Effector memory CD4-positive, alpha-beta T cell (primary cell): ENCODE measurements around the gene TRIM4.
"Not testable (repeated sequence)": the region's sequence is repeated elsewhere in the genome, so short reads cannot be mapped to it uniquely, and the experiment has no call there.

Experiments used
- DNase-seq, 3 donors: peaks; one replicate each; pipeline ENCODE4 v3.0.0-alpha.2; 2020
- H3K27ac ChIP-seq: 2 replicates; pipeline ENCODE4 v1.7.0; 2013; ENCODE audit warnings: mild to moderate bottlenecking, low read length, moderate library complexity; ENCODE audit not compliant: insufficient read depth, poor library complexity, severe bottlenecking
- H3K27me3 ChIP-seq: replicated peaks from 2 replicates; pipeline ENCODE4 v1.7.0; 2013; ENCODE audit warnings: mild to moderate bottlenecking, low read length; ENCODE audit not compliant: insufficient read depth, control insufficient read depth, poor library complexity, severe bottlenecking
- H3K36me3 ChIP-seq: 2 replicates; pipeline ENCODE4 v1.7.0; 2013; ENCODE audit warnings: mild to moderate bottlenecking, low read length, moderate library complexity; ENCODE audit not compliant: control insufficient read depth, insufficient read depth
- H3K4me1 ChIP-seq: 2 replicates; pipeline ENCODE4 v1.7.0; 2013; ENCODE audit warnings: low read length, mild to moderate bottlenecking; ENCODE audit not compliant: control insufficient read depth, insufficient read depth, poor library complexity, severe bottlenecking
- H3K4me3 ChIP-seq: 2 replicates; pipeline ENCODE4 v1.7.0; 2013; ENCODE audit warnings: low read length, low read depth, mild to moderate bottlenecking; ENCODE audit not compliant: insufficient read depth, poor library complexity, severe bottlenecking
- H3K9me3 ChIP-seq: 2 replicates; pipeline ENCODE4 v1.7.0; 2013; ENCODE audit warnings: mild to moderate bottlenecking, low read length, moderate library complexity; ENCODE audit not compliant: control insufficient read depth
- total RNA-seq, 3 donors: gene quantifications; one replicate each; lab custom pipeline; 2026; lab: John Stamatoyannopoulos, UW

Gene TRIM4, protein sequence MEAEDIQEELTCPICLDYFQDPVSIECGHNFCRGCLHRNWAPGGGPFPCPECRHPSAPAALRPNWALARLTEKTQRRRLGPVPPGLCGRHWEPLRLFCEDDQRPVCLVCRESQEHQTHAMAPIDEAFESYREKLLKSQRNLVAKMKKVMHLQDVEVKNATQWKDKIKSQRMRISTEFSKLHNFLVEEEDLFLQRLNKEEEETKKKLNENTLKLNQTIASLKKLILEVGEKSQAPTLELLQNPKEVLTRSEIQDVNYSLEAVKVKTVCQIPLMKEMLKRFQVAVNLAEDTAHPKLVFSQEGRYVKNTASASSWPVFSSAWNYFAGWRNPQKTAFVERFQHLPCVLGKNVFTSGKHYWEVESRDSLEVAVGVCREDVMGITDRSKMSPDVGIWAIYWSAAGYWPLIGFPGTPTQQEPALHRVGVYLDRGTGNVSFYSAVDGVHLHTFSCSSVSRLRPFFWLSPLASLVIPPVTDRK
- 33.5 to 45.3 (median 38.5) reads per million in 3 donors for total RNA-seq

DNA sequence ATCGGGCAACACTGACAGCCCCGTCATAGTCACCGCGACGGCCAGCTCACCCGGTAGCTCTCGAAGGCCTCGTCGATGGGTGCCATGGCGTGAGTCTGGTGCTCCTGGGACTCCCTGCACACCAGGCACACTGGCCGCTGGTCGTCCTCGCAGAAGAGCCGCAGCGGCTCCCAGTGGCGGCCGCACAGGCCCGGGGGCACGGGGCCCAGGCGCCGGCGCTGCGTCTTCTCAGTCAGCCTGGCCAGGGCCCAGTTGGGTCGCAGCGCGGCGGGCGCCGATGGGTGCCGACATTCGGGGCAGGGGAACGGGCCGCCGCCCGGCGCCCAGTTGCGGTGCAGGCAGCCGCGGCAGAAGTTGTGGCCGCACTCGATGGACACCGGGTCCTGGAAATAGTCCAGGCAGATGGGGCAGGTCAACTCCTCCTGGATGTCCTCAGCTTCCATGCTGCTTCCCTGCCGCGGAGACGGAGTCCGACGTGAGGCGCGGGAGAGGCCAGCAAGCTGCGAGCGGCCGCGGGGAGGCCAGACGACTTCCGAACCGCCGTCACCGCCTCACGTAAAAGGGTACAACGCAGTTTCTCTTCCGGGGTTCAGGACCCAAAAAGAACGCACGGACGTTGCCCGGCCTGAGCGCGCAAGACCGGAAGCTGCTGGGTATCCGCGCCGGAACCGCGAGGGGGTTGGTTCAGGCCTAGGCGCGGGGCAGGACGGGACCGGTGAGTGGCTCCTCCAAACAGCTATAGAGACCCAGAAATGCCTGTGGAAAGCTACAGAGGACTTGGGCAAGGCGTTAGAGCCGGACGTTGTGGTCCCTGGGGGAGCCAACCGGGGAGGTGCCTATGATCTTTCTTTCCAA lies at the start of gene TRIM4:
TRIM4 (minus strand) TSS at position 572 of the 855 bp plus-strand sequence; CDS start at position 443, 129 bp downstream.
- Histone ChIP-seq H3K9me3 (no peaks in the 10 kb centered on the region), H3K4me1 (peaks cover 18% of the 10 kb centered on the region), H3K27ac (peak within 1 kb of the TSS; percentile 91), H3K36me3 (peaks cover 10% of the 10 kb centered on the region), H3K27me3 (no peaks in the 10 kb centered on the region), H3K4me3 (peak within 1 kb of the TSS; percentile 82)
- DNase-seq, result peak; percentile 80 to 82 (median 81)

DNA sequence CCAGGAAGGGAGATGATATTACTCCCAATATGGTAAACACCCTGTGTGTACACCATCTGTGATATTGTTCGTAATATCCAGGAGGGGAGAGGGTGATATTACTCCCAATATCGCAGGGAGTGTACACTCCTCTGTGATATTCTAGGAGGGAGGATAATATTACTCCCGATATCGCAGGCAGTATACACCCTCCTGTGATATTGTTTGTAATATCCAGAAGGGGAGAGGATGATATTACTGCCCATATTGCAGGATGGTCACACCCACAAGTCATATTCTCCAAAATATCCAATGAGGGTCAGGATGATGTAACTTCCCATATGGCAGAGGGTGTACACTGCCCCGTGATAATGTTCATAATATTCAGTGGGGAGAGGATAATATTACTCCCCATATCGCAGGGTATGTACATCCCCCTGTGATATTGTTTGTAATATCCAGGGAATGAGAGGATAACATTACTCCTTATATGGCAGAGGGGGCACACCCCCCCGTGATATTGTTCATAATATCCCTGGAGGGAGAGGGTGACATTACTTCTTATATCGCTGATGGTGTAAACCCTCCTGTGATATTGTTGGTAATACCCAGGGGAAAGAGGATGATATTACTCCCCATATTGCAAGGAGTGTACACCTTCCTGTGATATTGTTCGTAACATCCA lies 39.4 kb upstream of the TRIM4 start:
- Histone ChIP-seq H3K4me3 (no peak overlapping the region), H3K36me3 (no peaks in the 10 kb centered on the region), H3K4me1 (no peaks in the 10 kb centered on the region), H3K27ac (no peak overlapping the region), H3K27me3 (no peaks in the 10 kb centered on the region), H3K9me3 (no peaks in the 10 kb centered on the region)
- DNase-seq, result no peak

DNA sequence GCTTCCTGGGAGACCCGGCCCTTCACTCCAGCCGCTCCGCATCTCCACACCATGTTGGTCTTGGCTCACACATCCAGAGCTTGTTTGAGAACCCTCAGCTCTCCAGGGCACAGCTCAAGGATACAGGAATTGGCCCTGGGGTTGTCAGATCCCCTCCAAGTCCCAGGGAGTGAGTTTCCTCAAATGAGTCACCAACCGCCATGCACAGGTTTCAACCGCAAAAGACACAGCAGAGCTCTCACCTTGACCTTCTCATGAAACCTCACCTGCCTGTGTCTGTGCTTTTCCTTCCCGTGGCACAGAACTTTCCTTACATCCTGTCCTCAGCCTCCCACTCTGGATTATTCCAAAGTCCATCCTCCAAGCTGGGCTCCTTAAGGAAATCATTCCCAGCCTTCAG lies 35.9 kb upstream of the TRIM4 start:
- Histone ChIP-seq H3K27me3 (no peaks in the 10 kb centered on the region), H3K4me3 (no peak overlapping the region), H3K27ac (no peak overlapping the region), H3K9me3 (no peaks in the 10 kb centered on the region), H3K4me1 (no peaks in the 10 kb centered on the region), H3K36me3 (no peaks in the 10 kb centered on the region)
- no peak for DNase-seq

DNA sequence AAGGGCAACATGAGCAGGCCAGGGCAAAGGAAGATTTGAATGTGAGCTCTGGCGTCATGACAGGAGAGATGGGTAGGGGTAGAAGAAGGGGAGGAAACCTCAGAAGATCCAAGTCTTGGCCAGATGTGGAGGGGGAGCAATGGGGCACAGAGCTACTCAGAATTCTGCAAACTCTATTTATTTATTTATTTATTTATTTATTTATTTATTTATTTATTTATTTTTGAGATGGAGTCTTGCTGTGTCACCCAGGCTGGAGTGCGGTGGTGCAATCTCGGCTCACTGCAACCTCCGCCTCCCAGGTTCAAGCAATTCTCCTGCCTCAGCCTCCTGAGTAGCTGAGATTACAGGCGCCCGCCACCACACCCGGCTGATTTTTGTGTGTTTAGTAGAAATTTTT lies 35.3 kb upstream of the TRIM4 start:
- not testable (repeated sequence) for H3K36me3 ChIP-seq, H3K4me3 ChIP-seq, H3K27me3 ChIP-seq, H3K9me3 ChIP-seq, H3K27ac ChIP-seq, DNase-seq, H3K4me1 ChIP-seq

DNA sequence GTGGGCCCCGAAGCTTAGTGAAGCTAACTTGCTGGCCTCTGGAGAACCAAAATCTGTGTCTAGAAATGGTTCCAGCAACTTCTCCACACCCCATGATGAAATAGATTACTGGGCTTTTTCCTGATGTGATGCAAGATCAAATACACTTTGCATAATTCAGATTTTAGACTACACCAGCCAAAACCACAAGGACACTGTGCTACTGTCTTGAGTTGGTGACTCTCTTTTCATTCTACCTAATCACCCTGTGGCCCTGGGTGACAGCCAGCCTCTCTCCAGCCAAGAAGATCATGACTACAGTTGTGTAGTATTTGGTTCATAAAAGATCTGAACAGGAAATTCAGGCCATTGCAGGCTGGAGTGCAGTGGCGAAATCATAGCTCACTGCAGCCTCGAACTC lies 34.3 kb upstream of the TRIM4 start:
- Histone ChIP-seq H3K27ac (no peak overlapping the region), H3K36me3 (no peaks in the 10 kb centered on the region), H3K4me1 (no peaks in the 10 kb centered on the region), H3K4me3 (no peak overlapping the region), H3K27me3 (no peaks in the 10 kb centered on the region), H3K9me3 (no peaks in the 10 kb centered on the region)
- DNase-seq, result no peak

DNA sequence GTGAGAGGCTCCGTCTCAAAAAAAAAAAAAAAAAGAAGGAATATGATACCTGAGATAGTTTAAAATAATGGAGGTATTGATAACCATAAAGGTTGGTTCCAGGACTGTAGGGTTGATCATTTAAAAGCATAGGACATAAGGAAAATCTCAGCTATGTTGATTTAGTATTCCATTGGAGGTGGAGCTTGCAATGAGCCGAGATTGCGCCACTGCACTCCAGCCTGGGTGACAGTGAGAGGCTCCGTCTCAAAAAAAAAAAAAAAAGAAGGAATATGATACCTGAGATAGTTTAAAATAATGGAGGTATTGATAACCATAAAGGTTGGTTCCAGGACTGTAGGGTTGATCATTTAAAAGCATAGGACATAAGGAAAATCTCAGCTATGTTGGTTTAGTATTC lies 33.3 kb upstream of the TRIM4 start:
- not testable (repeated sequence) for H3K27me3 ChIP-seq, H3K27ac ChIP-seq, H3K36me3 ChIP-seq, DNase-seq, H3K9me3 ChIP-seq, H3K4me1 ChIP-seq, H3K4me3 ChIP-seq

DNA sequence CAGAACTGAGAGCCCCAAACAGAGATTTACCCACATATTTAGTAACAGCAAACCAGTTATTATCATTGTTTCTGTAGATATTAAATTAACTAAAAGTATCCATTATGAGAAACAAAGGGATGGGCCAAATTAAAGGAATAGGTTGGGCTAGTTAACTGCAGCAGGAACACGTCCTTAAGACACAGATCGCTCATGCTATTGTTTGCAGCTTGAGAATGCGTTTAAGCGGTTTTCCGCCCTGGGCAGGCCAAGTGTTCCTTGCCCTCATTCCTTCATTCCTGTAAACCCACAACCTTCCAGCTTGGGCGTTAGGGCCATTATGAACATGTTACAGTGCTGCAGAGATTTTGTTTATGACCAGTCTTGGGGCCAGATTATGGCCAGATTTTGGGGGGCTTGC lies 31.5 kb upstream of the TRIM4 start:
- not testable (repeated sequence) for H3K27ac ChIP-seq, H3K4me3 ChIP-seq, H3K27me3 ChIP-seq, H3K36me3 ChIP-seq, DNase-seq, H3K4me1 ChIP-seq, H3K9me3 ChIP-seq

DNA sequence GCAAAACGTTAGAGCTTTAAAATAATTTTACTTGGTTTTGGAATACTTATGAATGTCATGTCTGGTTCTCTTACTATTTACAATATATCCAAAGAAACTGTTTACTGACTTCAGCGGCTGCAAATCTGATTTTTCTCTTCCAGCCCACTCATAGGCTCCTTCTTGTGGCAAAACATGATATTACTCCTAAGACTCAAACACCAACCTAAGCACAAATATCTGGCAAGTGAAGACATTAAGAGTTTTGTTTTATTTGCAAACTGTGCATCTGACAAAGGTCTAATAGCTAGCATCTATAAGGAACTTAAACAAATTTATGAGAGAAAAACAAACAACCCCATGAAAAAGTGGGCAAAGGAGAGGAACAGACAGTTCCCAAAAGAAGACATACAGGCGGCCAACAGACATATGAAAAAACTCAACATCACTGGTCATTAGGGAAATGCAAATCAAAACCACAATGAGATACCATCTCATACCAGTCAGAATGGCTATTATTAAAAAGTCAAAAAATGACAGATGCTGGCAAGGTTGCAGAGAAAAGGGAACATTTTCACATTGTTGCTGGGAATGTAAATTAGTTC lies 30.4 kb upstream of the TRIM4 start:
- Histone ChIP-seq H3K27ac (no peak overlapping the region), H3K4me1 (no peaks in the 10 kb centered on the region), H3K9me3 (no peaks in the 10 kb centered on the region), H3K4me3 (no peak overlapping the region), H3K27me3 (no peaks in the 10 kb centered on the region), H3K36me3 (no peaks in the 10 kb centered on the region)
- DNase-seq, result no peak

DNA sequence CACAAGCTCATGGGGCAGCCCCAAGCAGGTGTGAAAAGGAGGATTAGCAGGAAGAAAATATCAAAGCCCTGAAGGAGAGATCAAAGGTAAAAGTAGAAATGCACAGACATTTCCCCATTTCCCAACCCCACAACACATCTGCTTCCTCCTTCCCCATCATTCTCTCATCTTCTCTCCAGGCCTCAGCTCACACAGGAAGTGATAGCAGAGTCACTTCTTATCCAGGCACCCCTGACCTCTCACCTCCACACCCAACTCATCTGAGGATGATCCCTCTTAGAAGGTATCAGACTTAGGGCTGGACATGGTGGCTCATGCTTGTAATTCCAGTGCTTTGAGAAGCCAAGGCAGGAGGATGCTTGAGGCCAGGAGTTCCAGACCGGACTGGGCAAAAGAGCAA lies 28.3 kb upstream of the TRIM4 start:
- H3K27me3 ChIP-seq, result no peaks in the 10 kb centered on the region
- H3K4me3 ChIP-seq, result no peak overlapping the region
- no peaks in the 10 kb centered on the region for H3K4me1 ChIP-seq
- H3K9me3 ChIP-seq, result no peaks in the 10 kb centered on the region
- no peak for DNase-seq
- no peak overlapping the region for H3K27ac ChIP-seq
- no peaks in the 10 kb centered on the region for H3K36me3 ChIP-seq
